Stimulated activated CD8-positive, alpha-beta memory T cell treated with anti-CD3 and anti-CD28 coated beads, Interleukin-7, amount 100 ng/mL, for 4 hours (primary cell): ENCODE results near the gene IFNGR1.

Source experiments
- DNase-seq, 2 donors: peaks; one replicate each; pipeline ENCODE4 v3.0.0-alpha.2; 2020; ENCODE audit warnings: low read depth in 2 of 2

The IFNGR1 gene

GRCh38 chr6:137155830-137156229 lies 63.4 kb downstream of the IFNGR1 start:
- DNase-seq = peak in 1 of 2 donors; percentile 21

DNA sequence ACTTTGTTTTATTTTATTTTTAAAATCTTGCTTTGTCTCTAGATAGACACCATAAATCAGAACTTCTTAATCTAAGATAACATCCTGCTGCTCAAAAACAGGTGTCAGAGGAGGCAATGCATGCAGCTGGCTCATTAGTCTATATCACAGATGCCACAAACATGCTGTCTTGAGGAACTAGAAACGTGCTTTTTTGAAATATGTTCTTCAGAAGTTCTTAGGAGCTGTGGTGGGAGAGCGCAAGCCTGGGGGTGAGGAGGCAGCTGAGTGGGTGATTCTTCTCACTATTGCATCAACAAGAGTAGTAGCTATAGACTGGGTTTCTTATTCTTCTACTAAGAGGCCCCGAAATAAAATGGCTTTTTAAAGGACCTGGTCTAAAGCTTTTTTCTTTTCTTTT lies 69.1 kb downstream of the IFNGR1 start:
- no peak for DNase-seq

- DNase-seq = no peak
Observed at GRCh38 chr6:137149035-137149393, 70.2 kb downstream of the IFNGR1 start.

DNA sequence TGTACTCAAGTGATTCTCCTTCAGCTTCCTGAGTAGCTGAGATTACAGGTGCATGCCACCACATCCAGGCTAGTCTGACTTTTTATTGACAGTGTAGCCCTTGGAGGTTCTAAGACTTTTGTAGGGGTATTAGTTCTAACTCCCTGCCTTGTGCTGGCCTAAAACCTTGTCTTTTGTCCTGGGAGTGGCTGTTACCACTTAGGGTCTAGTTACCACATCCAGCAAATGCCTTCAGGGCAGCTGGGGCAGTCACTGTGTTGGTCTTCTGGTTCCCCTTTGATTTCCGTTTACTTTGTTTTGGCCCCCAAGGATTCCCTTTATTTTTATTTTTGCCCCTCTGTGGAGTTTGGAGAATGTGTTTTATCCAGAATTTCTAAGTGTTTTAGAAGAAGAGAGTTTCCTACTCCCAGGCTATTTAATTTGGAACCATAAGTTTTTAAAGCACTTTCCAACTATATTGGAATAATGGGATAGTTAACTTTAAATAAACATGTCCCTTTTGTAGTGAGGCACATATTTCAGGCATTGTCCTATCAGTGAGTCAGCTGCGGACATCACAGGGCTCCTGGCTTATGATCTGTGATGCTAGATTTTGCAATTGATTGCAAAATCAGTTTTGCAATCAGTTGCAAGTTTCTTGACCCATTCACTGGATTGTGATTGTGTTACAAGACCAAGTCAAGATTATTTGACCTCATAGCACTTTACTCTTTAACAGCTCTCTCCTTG lies 70.7 kb downstream of the IFNGR1 start:
- DNase-seq = no peak
